ENCODE data around the gene PTCH2.
"Not testable (repeated sequence)": the region's sequence is repeated elsewhere in the genome, so short reads cannot be mapped to it uniquely, and the experiment has no call there.

The PTCH2 gene

GRCh38 chr1:44828003-44828651 is 14.9 kb downstream of the PTCH2 start:
- ATAC-seq: no peak
- TF ChIP-seq ZFP30 (CRISPR knock-in tag; IDR thresholded peaks at IDR 0.05): no peak

- TF ChIP-seq BACH2 (CRISPR knock-in tag; IDR thresholded peaks at IDR 0.05; ENCODE audit: borderline replicate concordance): no peak
- no peak for TF ChIP-seq OSR1 (CRISPR knock-in tag; IDR thresholded peaks at IDR 0.05)
- TF ChIP-seq PPARA (CRISPR knock-in tag; IDR thresholded peaks at IDR 0.05; ENCODE audit: borderline replicate concordance): no peak
- no peak for TF ChIP-seq ZNF8 (CRISPR knock-in tag; IDR thresholded peaks at IDR 0.05)
- TF ChIP-seq ZNF70 (CRISPR knock-in tag; IDR thresholded peaks at IDR 0.05): no peak
- TF ChIP-seq ARNTL (CRISPR knock-in tag; IDR thresholded peaks at IDR 0.05; ENCODE audit: borderline replicate concordance, low read depth): no peak
- no peak for TF ChIP-seq RARB (CRISPR knock-in tag; IDR thresholded peaks at IDR 0.05)
- no peak for TF ChIP-seq ZC3H10 (CRISPR knock-in tag; IDR thresholded peaks at IDR 0.05)
- TF ChIP-seq, protein P1, sequence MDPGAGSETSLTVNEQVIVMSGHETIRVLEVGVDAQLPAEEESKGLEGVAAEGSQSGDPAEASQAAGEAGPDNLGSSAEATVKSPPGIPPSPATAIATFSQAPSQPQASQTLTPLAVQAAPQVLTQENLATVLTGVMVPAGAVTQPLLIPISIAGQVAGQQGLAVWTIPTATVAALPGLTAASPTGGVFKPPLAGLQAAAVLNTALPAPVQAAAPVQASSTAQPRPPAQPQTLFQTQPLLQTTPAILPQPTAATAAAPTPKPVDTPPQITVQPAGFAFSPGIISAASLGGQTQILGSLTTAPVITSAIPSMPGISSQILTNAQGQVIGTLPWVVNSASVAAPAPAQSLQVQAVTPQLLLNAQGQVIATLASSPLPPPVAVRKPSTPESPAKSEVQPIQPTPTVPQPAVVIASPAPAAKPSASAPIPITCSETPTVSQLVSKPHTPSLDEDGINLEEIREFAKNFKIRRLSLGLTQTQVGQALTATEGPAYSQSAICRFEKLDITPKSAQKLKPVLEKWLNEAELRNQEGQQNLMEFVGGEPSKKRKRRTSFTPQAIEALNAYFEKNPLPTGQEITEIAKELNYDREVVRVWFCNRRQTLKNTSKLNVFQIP (CRISPR knock-in tag; IDR thresholded peaks at IDR 0.05; ENCODE audit: borderline replicate concordance, low read depth): no peak
- TF ChIP-seq, protein P2, sequence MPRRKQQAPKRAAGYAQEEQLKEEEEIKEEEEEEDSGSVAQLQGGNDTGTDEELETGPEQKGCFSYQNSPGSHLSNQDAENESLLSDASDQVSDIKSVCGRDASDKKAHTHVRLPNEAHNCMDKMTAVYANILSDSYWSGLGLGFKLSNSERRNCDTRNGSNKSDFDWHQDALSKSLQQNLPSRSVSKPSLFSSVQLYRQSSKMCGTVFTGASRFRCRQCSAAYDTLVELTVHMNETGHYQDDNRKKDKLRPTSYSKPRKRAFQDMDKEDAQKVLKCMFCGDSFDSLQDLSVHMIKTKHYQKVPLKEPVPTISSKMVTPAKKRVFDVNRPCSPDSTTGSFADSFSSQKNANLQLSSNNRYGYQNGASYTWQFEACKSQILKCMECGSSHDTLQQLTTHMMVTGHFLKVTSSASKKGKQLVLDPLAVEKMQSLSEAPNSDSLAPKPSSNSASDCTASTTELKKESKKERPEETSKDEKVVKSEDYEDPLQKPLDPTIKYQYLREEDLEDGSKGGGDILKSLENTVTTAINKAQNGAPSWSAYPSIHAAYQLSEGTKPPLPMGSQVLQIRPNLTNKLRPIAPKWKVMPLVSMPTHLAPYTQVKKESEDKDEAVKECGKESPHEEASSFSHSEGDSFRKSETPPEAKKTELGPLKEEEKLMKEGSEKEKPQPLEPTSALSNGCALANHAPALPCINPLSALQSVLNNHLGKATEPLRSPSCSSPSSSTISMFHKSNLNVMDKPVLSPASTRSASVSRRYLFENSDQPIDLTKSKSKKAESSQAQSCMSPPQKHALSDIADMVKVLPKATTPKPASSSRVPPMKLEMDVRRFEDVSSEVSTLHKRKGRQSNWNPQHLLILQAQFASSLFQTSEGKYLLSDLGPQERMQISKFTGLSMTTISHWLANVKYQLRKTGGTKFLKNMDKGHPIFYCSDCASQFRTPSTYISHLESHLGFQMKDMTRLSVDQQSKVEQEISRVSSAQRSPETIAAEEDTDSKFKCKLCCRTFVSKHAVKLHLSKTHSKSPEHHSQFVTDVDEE (CRISPR knock-in tag; IDR thresholded peaks at IDR 0.05): no peak
- TF ChIP-seq SNAI2 (CRISPR knock-in tag; IDR thresholded peaks at IDR 0.05): no peak
- no peak for TF ChIP-seq ZFP30 (CRISPR knock-in tag; IDR thresholded peaks at IDR 0.05)
- no peak for TF ChIP-seq ZFP3 (CRISPR knock-in tag; IDR thresholded peaks at IDR 0.05)
- no peak for TF ChIP-seq ZNF565 (CRISPR knock-in tag; conservative IDR thresholded peaks at IDR 0.05; ENCODE audit: low read depth)
- TF ChIP-seq TCF4 (CRISPR knock-in tag; IDR thresholded peaks at IDR 0.05; ENCODE audit: borderline replicate concordance): no peak
- TF ChIP-seq TOX (CRISPR knock-in tag; IDR thresholded peaks at IDR 0.05; ENCODE audit: borderline replicate concordance): no peak
- no peak for ATAC-seq
Measured at GRCh38 chr1:44827197-44828002, 15.7 kb downstream of the PTCH2 start.

GRCh38 chr1:44826375-44827196 is 16.5 kb downstream of the PTCH2 start:
- no peak for TF ChIP-seq ISL1 (CRISPR knock-in tag; IDR thresholded peaks at IDR 0.05)
- no peak for TF ChIP-seq ARNTL (CRISPR knock-in tag; IDR thresholded peaks at IDR 0.05; ENCODE audit: borderline replicate concordance, low read depth)
- TF ChIP-seq CREB5 (CRISPR knock-in tag; IDR thresholded peaks at IDR 0.05; ENCODE audit: low read depth): no peak
- no peak for TF ChIP-seq ZNF8 (CRISPR knock-in tag; IDR thresholded peaks at IDR 0.05)
- TF ChIP-seq PATZ1 (CRISPR knock-in tag; IDR thresholded peaks at IDR 0.05; ENCODE audit: borderline replicate concordance): no peak
- TF ChIP-seq GLIS3 (CRISPR knock-in tag; IDR thresholded peaks at IDR 0.05): no peak
- TF ChIP-seq, protein P2 (CRISPR knock-in tag; IDR thresholded peaks at IDR 0.05): no peak
- TF ChIP-seq ZFP30 (CRISPR knock-in tag; IDR thresholded peaks at IDR 0.05): no peak
- TF ChIP-seq TCF4 (CRISPR knock-in tag; IDR thresholded peaks at IDR 0.05; ENCODE audit: borderline replicate concordance): no peak
- TF ChIP-seq SNAI2 (CRISPR knock-in tag; IDR thresholded peaks at IDR 0.05): no peak
- ATAC-seq: no peak

DNA sequence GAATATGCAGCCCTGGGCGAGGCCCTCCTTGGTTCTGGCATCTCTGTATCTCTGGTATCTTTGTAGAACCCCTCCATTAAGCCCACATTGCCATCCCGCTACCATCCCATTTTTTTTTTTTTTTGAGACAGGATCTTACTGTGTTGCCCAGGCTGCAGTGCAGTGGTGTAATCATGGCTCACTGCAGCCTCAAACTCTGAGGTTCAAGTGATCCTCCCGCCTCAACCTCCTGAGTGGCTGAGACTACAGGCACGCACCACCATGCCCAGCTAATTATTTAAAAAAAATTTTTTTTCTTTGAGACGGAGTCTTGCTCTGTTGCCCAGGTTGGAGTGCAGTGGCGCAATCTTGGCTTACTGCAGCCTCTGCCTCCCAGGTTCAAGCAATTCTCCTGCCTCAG is 18.7 kb downstream of the PTCH2 start:
- not testable (repeated sequence) for ATAC-seq
